ENCODE results near the gene HCN4.
"Not testable (repeated sequence)": the region's sequence is repeated elsewhere in the genome, so short reads cannot be mapped to it uniquely, and the experiment has no call there.

DNA sequence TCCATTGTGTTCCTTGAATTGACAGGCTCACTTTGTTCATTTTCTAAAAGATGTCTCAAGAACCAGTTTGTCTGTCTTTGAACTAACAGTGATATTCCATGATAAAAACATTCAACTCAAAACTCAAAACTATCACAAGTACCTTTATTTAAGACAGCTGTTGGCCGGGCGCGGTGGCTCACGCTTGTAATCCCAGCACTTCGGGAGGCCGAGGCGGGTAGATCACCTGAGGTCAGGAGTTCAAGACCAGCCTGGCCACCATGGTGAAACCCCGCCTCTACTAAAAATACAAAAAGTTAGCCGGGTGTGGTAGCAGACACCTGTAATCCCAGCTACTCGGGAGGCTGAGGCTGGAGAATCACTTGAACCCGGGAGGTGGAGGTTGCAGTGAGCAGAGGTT is 68.5 kb downstream of the HCN4 start:
- TF ChIP-seq POLR2AphosphoS5 (IDR thresholded peaks at IDR 0.05), result not testable (repeated sequence)
- TF ChIP-seq, protein P1, sequence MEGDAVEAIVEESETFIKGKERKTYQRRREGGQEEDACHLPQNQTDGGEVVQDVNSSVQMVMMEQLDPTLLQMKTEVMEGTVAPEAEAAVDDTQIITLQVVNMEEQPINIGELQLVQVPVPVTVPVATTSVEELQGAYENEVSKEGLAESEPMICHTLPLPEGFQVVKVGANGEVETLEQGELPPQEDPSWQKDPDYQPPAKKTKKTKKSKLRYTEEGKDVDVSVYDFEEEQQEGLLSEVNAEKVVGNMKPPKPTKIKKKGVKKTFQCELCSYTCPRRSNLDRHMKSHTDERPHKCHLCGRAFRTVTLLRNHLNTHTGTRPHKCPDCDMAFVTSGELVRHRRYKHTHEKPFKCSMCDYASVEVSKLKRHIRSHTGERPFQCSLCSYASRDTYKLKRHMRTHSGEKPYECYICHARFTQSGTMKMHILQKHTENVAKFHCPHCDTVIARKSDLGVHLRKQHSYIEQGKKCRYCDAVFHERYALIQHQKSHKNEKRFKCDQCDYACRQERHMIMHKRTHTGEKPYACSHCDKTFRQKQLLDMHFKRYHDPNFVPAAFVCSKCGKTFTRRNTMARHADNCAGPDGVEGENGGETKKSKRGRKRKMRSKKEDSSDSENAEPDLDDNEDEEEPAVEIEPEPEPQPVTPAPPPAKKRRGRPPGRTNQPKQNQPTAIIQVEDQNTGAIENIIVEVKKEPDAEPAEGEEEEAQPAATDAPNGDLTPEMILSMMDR (IDR thresholded peaks at IDR 0.05 in 8 of 11, conservative IDR thresholded peaks at IDR 0.05 in 3 of 11), result not testable (repeated sequence)

All from spleen (tissue), 7 donors.